ENCODE measurements around the gene INSYN2A. TPM values are rescaled to one million over a fixed set of nuclear protein-coding genes. Genes with fewer than 3 reads are reported as not detected.

Gene INSYN2A
- polyA plus RNA-seq, 3 donors: not detected

DNA sequence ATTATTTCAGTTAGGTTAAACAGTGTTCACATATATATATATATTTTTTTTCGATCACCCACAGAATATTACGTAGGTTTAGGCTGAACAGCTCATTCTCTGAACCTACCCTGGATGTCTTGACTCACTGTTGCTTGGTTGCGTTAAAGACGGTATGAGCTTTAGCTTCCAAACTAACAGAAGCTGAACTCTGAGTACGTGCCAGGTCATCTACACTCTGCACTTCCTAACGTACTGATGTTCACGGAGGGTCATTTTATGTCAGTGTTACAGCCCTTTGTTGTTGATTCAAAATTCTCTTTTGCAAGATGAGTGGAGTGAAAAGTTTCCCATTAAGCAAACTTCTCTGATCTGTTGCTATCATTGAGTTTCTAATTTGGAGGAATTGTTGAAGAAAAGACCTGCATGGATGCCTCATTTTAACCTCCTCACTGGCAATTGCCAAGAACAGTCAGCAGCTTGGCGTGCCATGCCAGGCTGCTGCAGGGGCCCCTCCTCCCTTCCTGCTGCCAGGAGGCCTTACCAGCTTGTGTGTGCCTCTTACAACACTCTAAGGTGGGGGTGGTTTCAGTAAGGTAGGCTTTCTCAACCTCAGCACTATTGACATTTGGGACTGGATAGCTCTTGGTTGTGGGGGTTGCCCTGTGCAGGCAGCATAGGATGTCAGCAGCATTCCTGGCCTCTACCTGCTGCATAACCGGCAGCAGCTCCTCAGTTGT, 44.3 kb downstream of the INSYN2A start:
- intact Hi-C loops (cut with micrococcal nuclease): no loop called here

DNA sequence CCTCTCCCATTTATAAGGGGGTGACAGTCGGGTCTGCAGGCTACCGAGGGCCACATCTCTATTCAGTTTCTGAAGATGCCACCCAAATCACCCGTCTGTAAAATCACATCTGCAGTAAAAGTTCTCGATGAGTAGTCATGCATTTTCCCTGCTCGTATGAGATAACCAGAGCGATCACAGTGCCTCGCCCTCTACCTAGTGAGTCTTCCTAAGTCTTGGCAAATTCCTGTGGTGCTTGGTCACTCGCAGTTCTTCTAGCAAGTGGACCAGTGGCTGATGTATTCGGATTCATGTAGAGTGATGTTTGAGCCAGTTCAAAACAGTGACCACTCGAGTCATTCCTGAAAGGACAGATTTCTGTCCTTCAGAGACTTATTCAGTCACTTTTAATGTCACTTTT, 44.9 kb downstream of the INSYN2A start:
- no peak overlapping the region for H3K27ac Mint-ChIP-seq
- H4K20me1 ChIP-seq (ENCODE audit: insufficient read depth, low read length): no peaks in the 10 kb centered on the region

More for the DNA sequence above, 44.3 kb downstream of the INSYN2A start:
- Mint-ChIP-seq H3K4me3 (no peak overlapping the region), H3K9me3 (no peaks in the 10 kb centered on the region), H3K4me1 (peaks cover 22% of the 10 kb centered on the region), H3K27ac (no peak overlapping the region), H3K27me3 (ENCODE audit: low read depth in 3 of 3) (peaks cover 0 to 4% (median 3%) of the 10 kb centered on the region in 3 donors), H3K36me3 (no peaks in the 10 kb centered on the region)
- Histone ChIP-seq H3K4me3 (replicated peaks in 1 of 3; ENCODE audit: low read depth in 2 of 3, low read length in 3 of 3) (no peak overlapping the region), H3K27me3 (ENCODE audit: control insufficient read depth in 2 of 2, insufficient read depth in 2 of 2, low read length in 2 of 2) (no peaks in the 10 kb centered on the region), H3K36me3 (replicated peaks in 1 of 2; ENCODE audit: control insufficient read depth in 1 of 2, insufficient read depth in 2 of 2, low read length in 2 of 2) (no peaks in the 10 kb centered on the region), H2AFZ (ENCODE audit: insufficient read depth, low read depth, low read length, poor library complexity, severe bottlenecking) (no peak overlapping the region), H3K79me2 (ENCODE audit: insufficient read depth, low read length) (no peaks in the 10 kb centered on the region), H3K9me3 (replicated peaks in 1 of 2; ENCODE audit: control insufficient read depth in 1 of 2, insufficient read depth in 1 of 2, low read length in 2 of 2) (no peaks in the 10 kb centered on the region), H3K4me1 (ENCODE audit: control insufficient read depth in 1 of 2, insufficient read depth in 2 of 2, low read length in 2 of 2) (peaks cover 15 to 16% of the 10 kb centered on the region in 2 donors), H3K27ac (ENCODE audit: low read depth in 1 of 2, low read length in 2 of 2) (no peak overlapping the region), H3K9ac (ENCODE audit: insufficient read depth, low read length, poor library complexity, severe bottlenecking) (no peak overlapping the region), H4K20me1 (ENCODE audit: insufficient read depth, low read length) (no peaks in the 10 kb centered on the region), H3K4me2 (replicated peaks; ENCODE audit: extremely low read depth, low read length, poor library complexity, severe bottlenecking) (no peak overlapping the region)
- no peak for TF ChIP-seq CTCF (IDR thresholded peaks at IDR 0.05)
- DNase-seq: no peak
- 94% methylated on average over 3 of the region's 9 CpGs for WGBS (ENCODE audit: insufficient coverage)

More for the DNA sequence above, 44.9 kb downstream of the INSYN2A start:
- Histone ChIP-seq H3K79me2 (ENCODE audit: insufficient read depth, low read length) (no peaks in the 10 kb centered on the region), H3K4me2 (replicated peaks; ENCODE audit: extremely low read depth, low read length, poor library complexity, severe bottlenecking) (no peak overlapping the region), H3K27ac (ENCODE audit: low read depth in 1 of 2, low read length in 2 of 2) (no peak overlapping the region), H3K36me3 (replicated peaks in 1 of 2; ENCODE audit: control insufficient read depth in 1 of 2, insufficient read depth in 2 of 2, low read length in 2 of 2) (no peaks in the 10 kb centered on the region), H3K27me3 (ENCODE audit: control insufficient read depth in 2 of 2, insufficient read depth in 2 of 2, low read length in 2 of 2) (no peaks in the 10 kb centered on the region), H2AFZ (ENCODE audit: insufficient read depth, low read depth, low read length, poor library complexity, severe bottlenecking) (no peak overlapping the region), H3K9me3 (replicated peaks in 1 of 2; ENCODE audit: control insufficient read depth in 1 of 2, insufficient read depth in 1 of 2, low read length in 2 of 2) (no peaks in the 10 kb centered on the region), H3K9ac (ENCODE audit: insufficient read depth, low read length, poor library complexity, severe bottlenecking) (no peak overlapping the region), H3K4me1 (ENCODE audit: control insufficient read depth in 1 of 2, insufficient read depth in 2 of 2, low read length in 2 of 2) (peaks cover 15 to 16% of the 10 kb centered on the region in 2 donors), H3K4me3 (replicated peaks in 1 of 3; ENCODE audit: low read depth in 2 of 3, low read length in 3 of 3) (no peak overlapping the region)
- H3K4me3 Mint-ChIP-seq: peak overlapping the region in 1 of 2 donors; percentile 26
- DNase-seq: no peak
- H3K36me3 Mint-ChIP-seq: no peaks in the 10 kb centered on the region
- 91% methylated on average over 7 of the region's 10 CpGs for WGBS (ENCODE audit: insufficient coverage)
- intact Hi-C loops (cut with micrococcal nuclease): no loop called here
- H3K9me3 Mint-ChIP-seq: no peaks in the 10 kb centered on the region
- H3K4me1 Mint-ChIP-seq: peaks cover 22% of the 10 kb centered on the region
- TF ChIP-seq CTCF (IDR thresholded peaks at IDR 0.05): no peak
- H3K27me3 Mint-ChIP-seq (ENCODE audit: low read depth in 3 of 3): peaks cover 0 to 5% (median 3%) of the 10 kb centered on the region in 3 donors
